Urothelium cell line (cell line): ENCODE data around the gene PLGRKT.
"Not testable (repeated sequence)": the region's sequence is repeated elsewhere in the genome, so short reads cannot be mapped to it uniquely, and the experiment has no call there.

Source experiments
- DNase-seq: peaks from one replicate; pipeline ENCODE4 v3.0.0; 2011; ENCODE audit warnings: low spot score, mixed read lengths
- FAIRE-seq: peaks from 2 replicates; lab custom pipeline; 2011; peaks lifted over from hg19 to GRCh38; lab: Jason Lieb, UNC

The PLGRKT gene

DNA sequence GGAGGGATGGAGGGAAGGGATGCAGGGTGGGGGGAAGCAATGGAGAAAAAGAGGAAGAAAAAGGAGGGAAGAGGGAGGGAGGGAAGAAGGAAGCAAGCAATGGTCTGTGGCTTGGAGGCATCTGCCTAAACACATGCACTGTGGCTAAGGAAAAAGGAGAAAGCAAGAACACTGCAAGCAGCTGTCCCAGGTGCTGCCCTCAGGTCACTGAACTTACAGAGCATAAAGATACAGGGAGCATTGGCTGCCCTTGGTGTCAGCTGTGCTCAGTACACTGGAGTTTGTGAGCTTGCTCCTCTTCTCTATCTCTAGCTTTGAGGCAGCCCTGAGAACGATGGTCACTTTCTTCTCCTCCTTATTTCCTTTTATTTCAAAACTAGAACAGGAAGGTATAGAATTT, 116.1 kb downstream of the PLGRKT start:
- FAIRE-seq, DNase-seq: not testable (repeated sequence)

GRCh38 chr9:5321058-5321457, 116.7 kb downstream of the PLGRKT start:
- DNase-seq (no peak), FAIRE-seq (no peak)

GRCh38 chr9:5316406-5316805, 121.3 kb downstream of the PLGRKT start:
- not testable (repeated sequence) for DNase-seq, FAIRE-seq

GRCh38 chr9:5315187-5315923, 122.4 kb downstream of the PLGRKT start:
- DNase-seq, result no peak
- no peak for FAIRE-seq

DNA sequence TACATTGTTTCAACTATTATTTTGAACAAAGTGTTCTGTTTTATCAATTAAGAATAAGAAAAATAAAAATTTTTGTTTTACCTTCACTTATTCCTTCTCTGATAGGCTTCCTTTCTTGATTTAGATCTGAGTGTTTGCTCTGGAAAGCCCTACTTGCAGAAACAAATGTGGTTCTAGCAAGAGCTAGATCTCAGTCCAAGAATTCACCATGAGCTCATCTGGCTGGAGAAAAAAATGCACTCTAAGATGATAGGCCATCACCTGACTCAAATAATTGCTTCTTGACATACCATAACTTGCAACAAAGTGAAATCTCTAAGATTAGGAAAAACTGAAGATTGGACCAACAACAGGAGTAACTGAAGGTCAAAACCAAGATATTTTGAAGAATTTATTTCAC, 126.9 kb downstream of the PLGRKT start:
- no peak for FAIRE-seq
- DNase-seq, result no peak
